ENCODE results near the gene CD19. TPM values are rescaled to one million over a fixed set of nuclear protein-coding genes. Genes with fewer than 3 reads are reported as not detected.
"Not testable (repeated sequence)": the region's sequence is repeated elsewhere in the genome, so short reads cannot be mapped to it uniquely, and the experiment has no call there.

CD19 gene
- total RNA-seq, 2 donors from 2014 or later = 0.64 to 1.2 TPM

DNA sequence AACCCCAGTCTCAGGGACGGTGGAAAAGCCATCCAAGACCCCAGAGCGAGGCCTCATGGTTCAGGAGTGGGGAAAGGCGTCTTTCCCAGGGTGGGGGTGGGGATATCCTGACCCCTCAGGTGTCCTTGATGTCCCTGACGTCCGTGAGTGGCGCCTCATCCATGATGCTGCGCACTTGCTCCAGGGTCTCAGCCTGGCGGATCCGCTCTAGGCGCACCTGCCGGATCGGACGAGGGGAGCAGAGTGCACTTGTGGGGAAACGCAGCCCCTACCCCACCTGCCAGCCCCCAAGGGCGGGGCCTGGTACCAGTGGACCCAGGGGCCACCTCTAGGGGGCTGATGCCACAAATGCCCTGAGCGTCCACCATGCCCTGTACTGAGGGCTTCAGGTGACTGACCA is 26.9 kb upstream of the CD19 start:
- DNase-seq (no peak), ATAC-seq (no peak)
- intact Hi-C loops (cut with DNase I, micrococcal nuclease) = no loop called here

DNA sequence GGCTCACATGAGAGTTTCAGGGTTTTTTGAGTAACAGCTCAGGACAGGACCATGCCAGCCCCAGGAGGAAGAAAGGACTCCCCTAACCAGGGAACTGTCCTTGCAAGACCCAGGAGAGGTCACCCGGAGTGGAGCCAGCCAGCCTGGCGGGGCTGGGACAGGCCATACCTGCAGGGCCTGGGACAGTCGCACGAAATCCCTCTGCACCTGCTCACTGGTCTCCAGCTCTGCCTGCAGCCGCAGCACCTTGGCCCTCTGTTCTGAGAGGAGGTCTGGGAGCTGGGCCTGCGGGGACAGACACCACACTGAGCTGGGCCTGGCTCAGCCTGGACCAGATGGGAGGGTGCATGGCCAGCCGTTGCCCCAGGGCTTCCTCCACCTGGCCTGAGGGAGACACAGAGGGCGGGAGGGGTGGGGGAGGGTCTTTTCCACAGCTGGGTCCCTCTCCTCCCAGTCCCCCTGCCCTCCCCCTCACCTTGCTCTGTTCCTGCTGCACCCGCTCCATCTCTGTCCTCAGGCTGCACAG is 26.5 kb upstream of the CD19 start:
- ATAC-seq (no peak), DNase-seq (no peak)
- intact Hi-C loops (cut with DNase I, micrococcal nuclease) = no loop called here

DNA sequence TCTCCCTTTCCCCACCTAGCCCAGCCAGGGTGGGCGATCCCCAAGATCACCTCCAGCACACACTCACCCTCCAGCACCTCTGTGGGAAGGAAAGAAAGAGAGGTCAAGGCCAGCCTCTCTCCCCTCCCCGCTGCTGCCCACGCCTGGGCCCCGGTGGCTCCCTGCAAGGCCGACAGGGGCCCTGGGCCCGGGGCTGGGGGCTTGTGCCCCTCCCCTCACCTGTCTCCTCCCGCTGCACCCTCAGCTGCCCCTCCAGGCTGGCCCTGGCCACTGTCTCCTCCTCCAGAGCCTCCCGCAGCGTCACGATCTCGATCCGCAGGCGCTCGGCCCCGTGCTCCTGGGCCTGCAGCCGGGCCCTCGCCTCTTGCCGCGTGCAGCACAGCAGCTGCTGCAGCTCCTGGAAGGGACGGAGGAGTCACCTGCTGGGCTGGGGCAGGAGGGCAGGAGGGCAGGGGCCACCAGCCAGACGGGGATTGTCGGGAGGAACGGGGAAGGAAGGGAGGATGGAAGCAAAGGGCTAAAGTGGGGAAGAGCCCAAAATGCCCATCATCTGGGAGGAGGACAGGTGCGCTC is 25.9 kb upstream of the CD19 start:
- ATAC-seq (no peak), DNase-seq (no peak)
- intact Hi-C loops (cut with DNase I, micrococcal nuclease) = no loop called here

DNA sequence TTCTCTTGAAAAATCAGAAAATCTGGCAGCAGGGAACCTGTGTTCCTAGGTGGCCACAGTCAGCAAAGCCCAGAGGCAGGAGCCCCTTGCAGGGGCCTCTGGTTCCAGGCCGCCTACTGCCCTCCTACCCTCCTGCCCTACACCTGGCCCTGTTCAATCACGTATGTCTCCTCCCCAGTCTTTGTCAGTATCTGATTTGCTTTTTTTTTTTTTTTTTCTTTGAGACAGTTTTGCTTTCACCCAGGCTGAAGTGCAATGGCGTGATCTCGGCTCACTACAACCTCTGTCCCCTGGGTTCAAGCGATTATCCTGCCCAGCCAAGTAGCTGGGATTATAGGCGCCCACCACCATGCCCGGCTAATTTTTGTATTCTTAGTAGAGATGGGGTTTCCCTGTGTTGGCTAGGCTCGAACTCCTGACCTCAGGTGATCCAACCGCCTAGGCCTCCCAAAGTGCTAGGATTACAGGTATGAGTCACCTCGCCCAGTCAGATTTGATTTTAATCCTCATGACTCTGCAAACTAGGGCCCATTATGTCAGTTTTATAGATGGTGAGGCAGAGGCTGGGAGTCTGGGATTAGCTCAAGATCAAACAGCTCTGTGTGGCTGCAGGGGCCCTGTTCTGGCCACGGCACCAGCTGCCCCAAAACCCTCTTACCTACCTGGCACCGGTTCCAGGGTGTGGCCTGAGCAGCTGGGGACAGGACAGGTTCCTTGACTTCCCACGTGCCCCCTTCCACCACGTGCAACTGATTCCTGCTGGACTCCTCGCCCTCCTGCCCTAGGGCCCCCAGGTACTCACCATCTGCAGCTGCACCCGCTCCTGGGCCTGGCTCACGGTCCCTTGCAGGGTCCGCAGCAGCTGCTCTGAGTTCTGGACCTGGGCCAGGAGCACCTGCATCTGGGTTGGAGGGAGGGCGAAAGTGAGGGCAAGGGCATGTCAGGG is 21.4 kb upstream of the CD19 start:
- ATAC-seq = peak; percentile 82
- intact Hi-C loops (cut with DNase I, micrococcal nuclease) = no loop called here
- DNase-seq = peak; percentile 68 to 84

DNA sequence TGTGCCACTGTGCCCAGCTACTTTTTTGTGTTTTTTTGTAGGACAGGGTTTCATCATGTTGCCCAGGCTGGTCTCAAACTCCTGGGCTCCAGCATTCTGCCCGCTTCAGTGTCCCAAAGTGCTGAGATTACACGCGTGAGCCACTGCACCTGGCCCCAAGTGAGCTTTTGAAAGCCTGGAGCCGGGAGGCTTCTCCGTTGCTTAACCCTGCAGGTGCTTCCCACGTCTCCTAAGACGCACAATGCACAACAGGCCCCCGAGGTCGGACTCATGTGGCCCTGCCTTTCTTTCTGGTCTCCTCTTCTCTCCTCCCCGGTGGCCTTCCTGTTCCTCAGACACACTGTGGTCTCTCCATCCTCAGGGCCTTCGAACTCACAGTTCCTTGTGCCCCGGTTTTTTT is 19.2 kb upstream of the CD19 start:
- ATAC-seq (no peak), DNase-seq (no peak)
- intact Hi-C loops (cut with DNase I, micrococcal nuclease) = no loop called here

DNA sequence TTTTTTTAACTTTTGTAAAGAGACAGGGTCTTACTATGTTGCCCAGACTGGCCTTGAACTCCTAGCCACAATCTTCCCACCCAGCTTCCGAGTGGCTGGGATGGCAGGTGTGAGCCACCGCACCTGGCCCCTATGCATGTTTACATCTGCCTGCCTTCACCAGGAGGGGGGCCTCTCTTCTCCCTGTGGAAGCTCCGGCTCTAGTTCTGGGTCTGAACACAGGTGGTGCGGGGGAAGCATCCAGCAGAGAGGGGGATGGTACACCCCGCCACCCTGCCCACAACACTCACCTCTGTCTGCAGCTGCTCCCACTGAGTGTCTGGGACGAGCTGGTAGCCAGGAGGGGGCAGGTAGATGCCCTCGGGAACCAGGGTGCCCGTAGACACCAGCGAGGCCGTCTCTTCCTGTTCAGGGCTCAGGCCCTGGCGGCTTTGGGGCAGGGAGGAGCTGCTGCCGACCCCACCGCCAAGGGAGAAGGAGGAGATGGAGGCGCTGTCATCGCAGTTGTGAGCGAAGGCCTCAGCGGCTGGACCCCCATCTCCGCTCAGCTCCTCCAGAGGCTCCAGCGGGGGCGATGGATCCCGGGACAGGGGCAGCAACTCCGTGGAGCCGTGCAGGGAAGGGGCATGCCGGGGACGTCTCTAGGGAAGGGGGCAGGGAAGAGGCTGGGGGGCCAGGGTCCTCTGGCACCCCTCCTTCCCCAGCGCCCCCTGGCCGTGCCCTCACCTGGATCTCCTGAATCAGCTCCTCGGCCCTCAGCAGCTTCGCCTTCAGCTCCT is 17.6 kb upstream of the CD19 start:
- ATAC-seq = no peak
- intact Hi-C loops (cut with DNase I, micrococcal nuclease) = no loop called here

DNA sequence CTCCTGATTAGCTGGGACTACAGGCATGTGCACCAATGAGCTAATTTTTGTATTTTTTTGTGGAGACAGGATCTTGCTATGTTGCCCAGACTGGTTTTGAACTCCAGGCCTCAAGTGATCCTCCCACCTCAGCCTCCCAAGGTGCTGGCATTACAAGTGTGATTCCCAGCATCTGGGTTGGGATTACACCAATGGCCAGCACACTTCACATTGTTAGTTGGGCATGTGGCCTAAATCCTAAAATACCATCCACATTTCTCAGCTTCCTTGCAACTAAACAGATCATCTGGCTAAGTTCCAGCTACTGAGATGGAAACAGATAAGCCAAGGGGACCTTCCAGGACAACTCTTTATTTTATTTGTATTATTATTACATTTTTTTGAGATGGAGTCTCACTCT is 16.6 kb upstream of the CD19 start:
- intact Hi-C loops (cut with DNase I, micrococcal nuclease) = no loop called here
- DNase-seq (no peak), ATAC-seq (no peak)

More for the DNA sequence above, 17.6 kb upstream of the CD19 start:
- DNase-seq = no peak

DNA sequence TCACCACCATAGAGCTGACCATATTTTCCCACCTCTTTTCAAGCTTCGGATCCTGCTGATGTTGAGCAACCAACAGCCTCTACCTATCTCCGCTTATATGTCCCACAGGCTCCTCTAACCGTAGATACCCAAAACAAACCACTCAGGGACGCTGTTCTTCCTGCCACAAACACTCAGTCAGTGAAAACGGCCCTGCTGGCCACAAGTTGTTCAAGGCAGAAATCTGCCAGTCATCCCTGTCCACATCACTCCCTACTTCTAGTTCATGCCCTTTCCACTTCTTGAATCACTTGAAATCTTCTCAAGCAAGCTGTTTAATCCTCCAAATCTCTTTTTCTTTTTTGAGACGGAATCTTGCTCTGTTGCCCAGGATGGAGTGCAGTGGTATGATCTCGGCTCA is 14.7 kb upstream of the CD19 start:
- ATAC-seq (no peak), DNase-seq (no peak)
- intact Hi-C loops (cut with DNase I, micrococcal nuclease) = no loop called here

DNA sequence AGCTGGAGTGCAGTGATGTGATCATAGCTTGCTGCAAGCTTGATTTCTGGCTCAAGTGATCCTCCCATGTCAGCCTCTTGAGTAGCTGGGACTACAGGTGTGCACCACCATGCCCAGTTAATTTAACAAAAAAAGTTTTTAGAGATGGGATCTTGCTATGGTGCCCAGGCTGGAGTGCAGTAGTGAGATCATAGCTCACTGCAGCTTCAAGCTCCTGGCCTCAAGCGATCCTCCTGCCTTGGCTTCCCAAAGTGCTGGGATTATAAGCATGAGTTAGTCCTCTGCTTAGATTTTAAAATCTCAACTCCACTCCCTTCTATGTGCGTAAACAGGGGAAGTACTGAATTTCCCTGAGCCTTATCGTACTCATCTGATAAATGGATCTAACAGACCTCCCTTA is 13.1 kb upstream of the CD19 start:
- no peak for ATAC-seq
- intact Hi-C loops (cut with DNase I, micrococcal nuclease) = no loop called here

DNA sequence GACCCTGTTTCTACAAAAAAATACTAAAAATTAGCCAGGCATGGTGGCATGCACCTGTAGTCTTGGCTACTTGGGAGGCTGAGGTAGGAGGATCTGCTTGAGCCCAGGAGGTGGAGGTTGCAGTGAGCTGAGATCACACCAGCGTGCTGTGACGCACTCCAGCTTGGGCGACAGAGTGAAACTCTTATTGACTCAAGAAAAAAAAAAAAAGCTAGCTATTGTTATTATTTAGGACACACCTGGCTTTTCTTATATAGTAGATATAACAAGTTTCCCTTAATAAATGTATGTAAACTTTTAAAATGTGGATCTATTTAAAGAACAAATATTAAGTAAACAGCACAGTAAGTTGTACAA is 8.6 kb upstream of the CD19 start:
- intact Hi-C loops (cut with DNase I, micrococcal nuclease) = no loop called here
- ATAC-seq (no peak), DNase-seq (no peak)

More for the DNA sequence above, 13.1 kb upstream of the CD19 start:
- DNase-seq = no peak

DNA sequence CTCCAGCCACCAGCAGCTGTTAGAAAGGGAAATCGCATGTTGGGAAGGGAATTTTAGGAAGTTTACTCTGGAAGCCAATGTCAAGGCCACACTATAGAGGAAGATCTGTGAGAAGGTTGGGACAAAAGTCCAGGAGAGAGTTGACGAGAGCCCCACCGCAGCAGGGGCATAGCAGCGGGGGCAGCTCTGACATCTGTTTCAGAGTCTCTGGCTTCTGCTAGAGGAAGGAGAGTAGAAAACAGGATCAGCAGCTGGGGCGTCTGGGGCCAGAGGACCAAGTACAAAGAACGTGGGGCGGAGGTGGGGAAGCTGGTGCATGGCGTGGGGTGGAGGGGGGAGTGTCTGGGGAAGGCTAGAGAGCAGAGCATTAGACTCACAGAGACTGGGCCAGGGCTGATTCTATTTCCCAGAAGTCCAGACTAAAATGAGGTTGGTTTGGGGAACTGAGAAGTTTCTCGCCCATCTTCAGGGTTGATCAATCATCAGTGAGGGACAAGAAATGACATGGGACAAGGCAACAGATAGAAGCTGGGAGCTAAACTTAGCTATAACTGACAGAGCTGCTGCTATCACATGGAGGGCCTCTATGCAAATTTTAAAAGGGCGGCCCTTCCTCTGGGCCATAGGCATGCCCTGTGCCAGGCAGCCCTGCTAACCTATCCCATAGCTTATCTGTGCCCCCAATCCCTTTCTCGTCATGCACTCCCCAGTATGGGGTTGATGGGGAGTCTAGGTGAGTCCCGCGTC is 7.9 kb upstream of the CD19 start:
- intact Hi-C loops (cut with DNase I, micrococcal nuclease) = no loop called here
- ATAC-seq = peak; percentile 34

DNA sequence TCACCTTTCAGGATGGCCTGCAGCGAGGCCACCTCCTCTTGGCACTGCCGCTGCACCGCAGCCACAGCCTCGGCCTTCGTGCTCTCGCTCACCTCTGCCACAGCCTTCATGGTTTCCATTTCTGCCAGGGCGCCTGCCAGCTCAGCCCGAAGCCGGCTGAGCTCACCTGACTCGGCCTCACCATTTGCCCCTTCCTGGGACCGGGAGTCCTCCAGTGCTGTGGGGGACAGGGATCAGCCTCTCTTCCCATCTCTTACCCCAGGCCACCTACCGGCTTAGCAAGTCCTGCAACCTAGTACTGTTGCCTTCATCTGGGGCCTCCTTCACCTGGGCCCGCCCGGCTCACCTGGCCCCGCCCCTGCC is 7.4 kb upstream of the CD19 start:
- DNase-seq = no peak
- intact Hi-C loops (cut with DNase I, micrococcal nuclease) = no loop called here
- no peak for ATAC-seq

More for the DNA sequence above, 7.9 kb upstream of the CD19 start:
- peak; percentile 71 to 73 for DNase-seq

DNA sequence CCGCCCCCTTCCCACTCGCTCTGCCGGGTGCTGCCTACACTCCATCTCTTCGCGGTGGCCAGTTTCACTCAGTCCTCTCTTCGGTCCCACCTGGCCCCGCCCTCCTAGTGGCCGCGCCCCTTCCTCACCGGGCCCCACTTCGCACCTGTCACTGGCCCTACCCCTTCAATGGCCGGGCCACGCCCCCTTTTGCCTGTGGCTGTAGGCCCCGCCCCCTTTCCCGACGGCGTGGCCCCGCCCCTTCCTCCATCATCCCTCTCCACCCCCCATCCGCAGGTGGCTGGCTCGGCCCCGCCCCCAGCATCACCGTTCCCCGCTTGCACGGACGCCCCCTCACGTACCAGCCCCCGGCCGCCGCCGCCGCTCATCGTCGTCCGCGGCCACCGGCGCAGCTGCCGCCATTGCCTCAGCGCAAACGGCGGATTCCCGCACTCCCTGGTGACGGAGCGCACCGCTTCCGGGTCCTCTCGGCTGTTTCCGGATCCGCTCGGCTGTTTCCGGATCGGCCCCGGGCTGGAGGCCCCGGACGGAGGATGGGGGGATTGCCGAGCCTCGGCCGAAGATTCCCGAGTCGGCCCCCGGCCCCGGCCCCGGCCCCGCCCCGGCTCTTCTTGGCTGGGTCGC is 6.9 kb upstream of the CD19 start, which contains the start of gene RABEP2:
Gene RABEP2, minus strand, starts transcription at position 477 of the 624 bp plus-strand sequence. Its CDS starts 75 bp downstream, at position 402.
- DNase-seq (peak; percentile 98 to 99), ATAC-seq (peak; percentile 82)
- intact Hi-C loops (cut with DNase I, micrococcal nuclease) = no loop called here

DNA sequence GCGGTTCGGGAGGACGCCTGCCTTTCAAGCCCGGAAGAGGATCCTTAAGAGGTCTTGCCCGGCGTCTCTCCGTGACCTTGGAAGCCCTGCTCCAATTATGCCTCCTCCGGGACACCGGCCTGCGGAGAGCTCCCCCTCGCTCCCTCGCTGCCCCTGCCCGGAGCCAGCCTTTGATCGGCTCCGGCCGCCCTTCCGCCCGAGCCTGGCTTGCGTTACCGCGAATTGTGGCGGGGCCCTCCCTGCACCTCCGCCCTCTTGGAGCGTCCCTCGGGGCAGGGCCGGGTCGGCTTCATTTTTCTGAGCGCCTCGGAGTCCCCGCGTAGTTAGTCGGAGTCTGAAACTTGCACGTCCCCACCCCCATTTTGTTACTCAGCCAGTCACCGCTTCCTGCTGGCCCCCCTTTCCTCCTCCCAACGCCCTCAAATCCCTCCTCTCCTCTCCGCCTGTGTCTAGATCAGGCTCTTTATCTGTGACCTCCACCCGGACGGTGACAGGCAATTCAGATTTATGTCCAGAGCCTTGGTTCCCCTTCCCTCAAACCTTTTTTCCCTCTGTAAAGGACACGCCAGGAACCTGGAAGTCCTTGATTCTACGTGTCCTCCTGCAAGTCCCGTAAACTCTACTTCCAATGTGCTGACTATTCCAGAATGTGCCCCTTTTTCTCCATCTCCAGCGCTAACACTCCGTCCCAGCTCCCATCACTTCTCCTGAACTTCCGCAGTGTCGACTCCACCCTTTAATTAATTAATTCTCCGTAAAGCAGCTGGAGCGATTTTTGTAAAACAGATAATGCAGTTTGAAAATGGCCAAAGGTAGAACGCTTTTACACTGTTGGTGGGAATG is 6.2 kb upstream of the CD19 start:
- DNase-seq (peak; percentile 81), ATAC-seq (peak; percentile 49)
- intact Hi-C loops (cut with DNase I, micrococcal nuclease) = no loop called here

DNA sequence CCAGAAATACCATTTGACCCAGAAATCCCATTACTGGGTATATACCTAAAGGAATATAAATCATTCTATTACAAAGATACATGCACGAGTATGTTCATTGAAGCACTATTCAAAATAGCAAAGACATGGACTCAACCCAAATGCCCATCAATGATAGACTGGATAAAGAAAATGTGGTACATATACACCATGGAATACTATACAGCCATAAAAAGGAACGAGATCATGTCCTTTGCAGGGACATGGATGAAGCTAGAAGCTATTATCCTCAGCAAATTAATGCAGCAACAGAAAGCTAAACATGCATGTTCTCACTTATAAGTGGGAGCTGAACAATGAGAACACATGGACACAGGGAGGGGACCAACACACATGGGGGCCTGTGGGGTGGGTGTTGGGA is 5.5 kb upstream of the CD19 start:
- ATAC-seq; intact Hi-C loops (cut with DNase I, micrococcal nuclease); DNase-seq: not testable (repeated sequence)

DNA sequence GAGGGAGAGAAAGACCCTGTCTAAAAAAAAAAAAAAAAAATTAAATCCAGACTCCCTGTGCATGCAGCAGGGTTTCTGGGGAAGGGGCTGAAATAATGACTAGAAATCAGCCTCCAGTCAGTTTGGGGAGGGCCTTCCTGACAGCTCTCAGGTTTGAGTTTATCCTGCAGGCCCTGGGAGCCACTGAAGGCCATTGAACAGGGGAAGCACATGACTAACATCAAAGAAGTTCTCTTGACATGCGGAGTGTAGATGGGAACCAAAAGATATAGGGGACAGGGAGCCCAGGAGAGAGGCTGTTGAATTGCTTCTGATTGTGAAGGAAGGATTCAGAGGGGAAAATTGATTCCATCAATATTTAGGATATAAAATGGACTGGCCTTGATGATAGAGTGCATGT is 4.0 kb upstream of the CD19 start:
- intact Hi-C loops (cut with DNase I, micrococcal nuclease) = no loop called here
- DNase-seq = no peak
- no peak for ATAC-seq

DNA sequence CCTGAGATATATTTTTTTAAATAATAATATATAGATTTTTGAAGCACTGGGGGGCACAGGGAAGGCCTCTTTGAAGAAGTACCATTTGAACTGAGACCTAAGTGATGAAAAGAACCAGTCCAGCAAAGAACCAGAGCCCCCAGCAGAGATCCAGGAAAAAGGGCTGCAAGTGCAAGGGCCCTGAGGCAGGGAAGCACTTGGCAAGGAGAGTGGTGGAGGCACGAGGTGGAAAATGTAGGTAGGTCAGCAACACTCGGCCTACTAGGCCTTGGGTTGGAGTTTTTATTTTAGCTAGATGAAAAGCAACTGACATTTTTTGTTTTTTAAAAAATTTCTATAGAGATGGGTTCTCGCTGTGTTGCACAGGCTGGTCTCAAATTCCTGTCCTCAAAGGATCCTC is 1.6 kb upstream of the CD19 start:
- ATAC-seq = no peak
- no peak for DNase-seq
- intact Hi-C loops (cut with DNase I, micrococcal nuclease) = no loop called here
